D721Med (cell line): ENCODE results near the gene MTAP.

Experiments used
- DNase-seq: peaks from one replicate; pipeline ENCODE4 v3.0.0; 2011; ENCODE audit warnings: low spot score; ENCODE audit not compliant: insufficient read length
- FAIRE-seq: peaks from 2 replicates; lab custom pipeline; 2011; peaks lifted over from hg19 to GRCh38; lab: Jason Lieb, UNC
- TF ChIP-seq, protein P1 (sequence below): IDR thresholded peaks from 2 replicates; pipeline ENCODE4 v1.5.1; 2012; ENCODE audit warnings: mild to moderate bottlenecking, control low read depth; ENCODE audit not compliant: insufficient read depth; ENCODE audit errors: missing control alignments

The MTAP gene

DNA sequence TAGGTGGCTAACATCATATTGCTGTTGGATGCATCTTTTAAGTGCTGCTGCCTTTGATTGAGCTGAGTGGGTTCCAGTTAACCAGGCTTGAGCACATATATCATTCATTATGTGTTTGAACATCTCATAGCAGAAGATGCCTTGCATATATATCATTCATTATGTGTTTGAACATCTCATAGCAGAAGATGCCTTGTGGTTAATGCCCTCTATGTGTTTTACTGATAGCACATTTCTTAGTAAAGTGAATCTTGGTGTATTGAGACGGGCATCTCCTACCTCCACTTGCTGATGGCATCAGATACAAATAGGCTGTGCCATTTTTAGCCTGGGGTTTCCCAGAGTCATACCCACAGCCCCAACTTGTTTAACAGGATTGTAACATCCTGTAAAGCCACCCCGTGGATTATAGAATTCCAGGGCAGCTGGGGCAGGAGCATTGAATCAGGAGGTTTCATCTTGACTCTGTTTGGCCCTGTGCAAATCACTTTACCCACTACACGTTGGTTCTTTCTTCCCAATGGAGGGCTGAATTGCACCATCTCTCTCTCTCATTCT, 26.5 kb downstream of the MTAP start:
- no peak for DNase-seq
- FAIRE-seq, result no peak
- TF ChIP-seq, protein P1, sequence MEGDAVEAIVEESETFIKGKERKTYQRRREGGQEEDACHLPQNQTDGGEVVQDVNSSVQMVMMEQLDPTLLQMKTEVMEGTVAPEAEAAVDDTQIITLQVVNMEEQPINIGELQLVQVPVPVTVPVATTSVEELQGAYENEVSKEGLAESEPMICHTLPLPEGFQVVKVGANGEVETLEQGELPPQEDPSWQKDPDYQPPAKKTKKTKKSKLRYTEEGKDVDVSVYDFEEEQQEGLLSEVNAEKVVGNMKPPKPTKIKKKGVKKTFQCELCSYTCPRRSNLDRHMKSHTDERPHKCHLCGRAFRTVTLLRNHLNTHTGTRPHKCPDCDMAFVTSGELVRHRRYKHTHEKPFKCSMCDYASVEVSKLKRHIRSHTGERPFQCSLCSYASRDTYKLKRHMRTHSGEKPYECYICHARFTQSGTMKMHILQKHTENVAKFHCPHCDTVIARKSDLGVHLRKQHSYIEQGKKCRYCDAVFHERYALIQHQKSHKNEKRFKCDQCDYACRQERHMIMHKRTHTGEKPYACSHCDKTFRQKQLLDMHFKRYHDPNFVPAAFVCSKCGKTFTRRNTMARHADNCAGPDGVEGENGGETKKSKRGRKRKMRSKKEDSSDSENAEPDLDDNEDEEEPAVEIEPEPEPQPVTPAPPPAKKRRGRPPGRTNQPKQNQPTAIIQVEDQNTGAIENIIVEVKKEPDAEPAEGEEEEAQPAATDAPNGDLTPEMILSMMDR, result no peak

DNA sequence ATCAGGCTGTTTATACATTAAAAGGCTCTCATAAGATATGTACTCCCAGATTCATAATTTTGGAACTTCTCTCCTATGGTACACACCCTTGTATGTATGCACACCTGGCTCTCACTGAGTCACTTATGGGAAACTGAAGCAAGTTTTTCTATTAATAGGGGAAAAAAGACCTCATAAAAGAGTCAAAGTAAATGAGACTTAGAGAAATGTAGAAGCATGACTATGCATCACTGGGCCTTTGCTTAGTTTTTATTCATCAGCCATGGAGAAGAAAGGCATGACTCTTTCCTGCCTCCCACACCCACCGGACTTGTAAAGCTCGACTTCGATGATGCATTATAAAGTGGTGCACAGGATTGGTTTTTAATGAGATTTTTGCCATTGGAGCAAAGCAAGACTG, 28.2 kb downstream of the MTAP start:
- TF ChIP-seq, protein P1, result no peak
- no peak for DNase-seq
- FAIRE-seq, result no peak

GRCh38 chr9:21831841-21832509, 29.5 kb downstream of the MTAP start:
- FAIRE-seq (no peak), DNase-seq (no peak)
- TF ChIP-seq, protein P1, result no peak

GRCh38 chr9:21833090-21833801, 30.8 kb downstream of the MTAP start:
- FAIRE-seq (no peak), DNase-seq (no peak)
- TF ChIP-seq, protein P1, result no peak

DNA sequence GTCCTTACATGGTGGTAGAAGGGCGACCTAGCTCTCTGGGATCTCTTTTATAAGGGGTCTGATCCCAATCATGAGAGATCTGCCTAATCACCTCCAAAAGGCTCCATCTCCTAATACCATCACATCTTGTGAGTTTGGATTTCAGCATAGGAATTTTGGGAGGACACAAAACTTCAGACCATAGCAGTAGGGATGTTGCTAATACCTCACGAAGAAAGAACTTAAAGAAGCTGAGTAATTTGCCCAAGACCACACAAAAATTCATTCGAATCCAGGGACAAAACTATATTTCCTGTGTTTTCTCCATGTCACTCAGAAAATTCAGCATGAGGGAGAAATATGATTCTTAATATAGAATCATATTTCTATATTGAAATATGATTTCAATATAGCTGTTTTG, 32.7 kb downstream of the MTAP start:
- TF ChIP-seq, protein P1, result no peak
- FAIRE-seq (no peak), DNase-seq (no peak)

DNA sequence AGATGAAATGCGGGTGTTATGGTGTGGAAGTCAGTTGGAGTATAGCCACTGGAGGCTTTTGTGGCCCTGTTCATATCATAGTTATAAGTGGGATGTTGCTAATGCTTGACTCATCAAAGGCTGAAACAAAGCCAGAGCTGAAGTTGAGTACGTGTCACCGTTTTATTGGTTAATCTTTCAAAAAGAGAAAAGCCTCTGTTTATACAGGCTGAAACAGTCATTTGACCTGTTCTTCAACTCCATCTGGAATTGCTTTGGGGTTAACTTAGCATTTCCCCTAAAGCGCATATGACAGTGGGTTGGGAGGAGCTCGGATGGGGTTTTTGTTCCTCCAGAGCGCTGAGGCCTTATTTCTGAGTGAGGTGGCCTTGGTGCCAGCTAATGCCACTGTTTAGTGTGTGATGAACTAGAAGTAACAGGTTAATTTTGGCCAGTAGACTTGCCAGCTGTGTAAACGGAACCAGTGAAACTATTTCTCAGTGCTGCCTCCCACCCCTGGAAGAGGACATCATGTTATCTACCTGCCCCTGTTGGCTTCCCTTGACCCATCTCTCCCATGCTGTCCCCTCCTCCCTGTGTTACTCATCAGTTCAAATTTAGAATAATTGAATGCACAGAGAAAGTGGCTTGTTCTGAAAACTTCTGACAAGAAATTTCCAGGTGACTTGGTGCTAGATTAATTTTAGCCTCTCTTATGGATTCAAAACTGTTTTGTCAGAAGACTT, 34.2 kb downstream of the MTAP start:
- TF ChIP-seq, protein P1, result no peak
- DNase-seq, result no peak
- no peak for FAIRE-seq

DNA sequence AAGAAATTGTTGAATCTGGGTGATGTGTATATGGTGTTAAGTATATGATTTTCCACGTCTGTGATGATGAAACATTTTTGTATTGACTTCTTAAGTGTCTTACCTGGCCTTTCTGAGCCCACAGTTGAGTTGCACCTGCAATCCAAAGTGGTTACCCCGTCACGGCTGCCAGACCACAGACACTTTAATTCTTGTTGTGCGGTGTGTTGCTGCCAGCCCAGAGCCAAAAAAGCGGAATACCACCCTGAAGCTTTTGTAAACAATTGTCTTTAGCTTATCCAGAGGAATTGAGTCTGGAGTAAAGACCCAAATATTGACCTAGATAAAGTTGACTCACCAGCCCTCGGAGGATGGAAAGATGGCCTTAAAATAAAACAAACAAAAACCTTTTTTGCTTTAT, 35.1 kb downstream of the MTAP start:
- FAIRE-seq (no peak), DNase-seq (no peak)
- TF ChIP-seq, protein P1, result no peak
